Mesendoderm (in vitro differentiated cells): ENCODE measurements around the gene SLC2A13.
A peak's percentile ranks its signal among the peaks of the same experiment; 100 is the strongest.

Experiments
- DNase-seq: peaks from one replicate; pipeline ENCODE4 v3.0.0; 2013
- H2AK5ac ChIP-seq: 2 replicates; pipeline ENCODE4 v1.6.1; 2013; ENCODE audit warnings: low read length, inconsistent platforms
- H2BK120ac ChIP-seq: 2 replicates; pipeline ENCODE4 v1.6.1; 2013; ENCODE audit warnings: low read depth, mild to moderate bottlenecking, low read length, moderate library complexity, mixed read lengths
- H2BK15ac ChIP-seq: replicated peaks from 2 replicates; pipeline ENCODE4 v1.6.1; 2013; ENCODE audit warnings: low read depth, mild to moderate bottlenecking, moderate library complexity
- H2BK5ac ChIP-seq: 2 replicates; pipeline ENCODE4 v1.6.1; 2013; ENCODE audit warnings: low read length, inconsistent platforms
- H3K18ac ChIP-seq: 2 replicates; pipeline ENCODE4 v1.6.1; 2013; ENCODE audit warnings: mild to moderate bottlenecking, low read length, mixed read lengths
- H3K23ac ChIP-seq: one replicate; pipeline ENCODE4 v1.6.1; 2013; ENCODE audit warnings: low read length
- H3K27ac ChIP-seq: 2 replicates; pipeline ENCODE4 v1.5.1; 2013; ENCODE audit warnings: low read depth, mild to moderate bottlenecking, inconsistent platforms, low read length, moderate library complexity
- H3K27me3 ChIP-seq: 2 replicates; pipeline ENCODE4 v1.6.1; 2013; ENCODE audit warnings: low read length, control low read depth, mild to moderate bottlenecking, inconsistent platforms; ENCODE audit not compliant: insufficient read depth, poor library complexity
- H3K36me3 ChIP-seq: 2 replicates; pipeline ENCODE4 v1.6.1; 2013; ENCODE audit warnings: low read length, inconsistent platforms; ENCODE audit not compliant: control insufficient read depth, insufficient read depth
- H3K4ac ChIP-seq: one replicate; pipeline ENCODE4 v1.6.1; 2013; ENCODE audit warnings: low read depth, mild to moderate bottlenecking, low read length, moderate library complexity
- H3K4me1 ChIP-seq: 2 replicates; pipeline ENCODE4 v1.6.1; 2013; ENCODE audit warnings: low read depth, low read length, inconsistent platforms; ENCODE audit not compliant: control insufficient read depth
- H3K4me2 ChIP-seq: 2 replicates; pipeline ENCODE4 v1.6.1; 2013; ENCODE audit warnings: low read length
- H3K4me3 ChIP-seq: 2 replicates; pipeline ENCODE4 v1.5.1; 2013; ENCODE audit warnings: mild to moderate bottlenecking, low read length
- H3K56ac ChIP-seq: one replicate; pipeline ENCODE4 v1.6.1; 2013; ENCODE audit warnings: low read length
- H3K79me1 ChIP-seq: 2 replicates; pipeline ENCODE4 v1.6.1; 2013; ENCODE audit warnings: low read length, inconsistent platforms
- H3K79me2 ChIP-seq: 2 replicates; pipeline ENCODE4 v1.6.1; 2013; ENCODE audit warnings: mild to moderate bottlenecking, low read length; ENCODE audit not compliant: control insufficient read depth, insufficient read depth
- H3K9ac ChIP-seq: 2 replicates; pipeline ENCODE4 v1.6.1; 2013; ENCODE audit warnings: low read length, inconsistent platforms
- H4K5ac ChIP-seq: one replicate; pipeline ENCODE4 v1.6.1; 2013; ENCODE audit warnings: low read length
- H4K8ac ChIP-seq: one replicate; pipeline ENCODE4 v1.6.1; 2013; ENCODE audit warnings: low read depth, mild to moderate bottlenecking, control low read depth, low read length, moderate library complexity
- WGBS: extraction: QIAGEN DNeasy Blood & Tissue Kit; methylation state at CpG from one replicate; pipeline ENCODE4 v1.1.7; 2013; ENCODE audit warnings: low lambda C conversion rate, missing lambda C conversion rate; ENCODE audit not compliant: insufficient coverage; ENCODE audit errors: extremely low coverage; 5-methylcytosine and 5-hydroxymethylcytosine counted together

The SLC2A13 gene

DNA sequence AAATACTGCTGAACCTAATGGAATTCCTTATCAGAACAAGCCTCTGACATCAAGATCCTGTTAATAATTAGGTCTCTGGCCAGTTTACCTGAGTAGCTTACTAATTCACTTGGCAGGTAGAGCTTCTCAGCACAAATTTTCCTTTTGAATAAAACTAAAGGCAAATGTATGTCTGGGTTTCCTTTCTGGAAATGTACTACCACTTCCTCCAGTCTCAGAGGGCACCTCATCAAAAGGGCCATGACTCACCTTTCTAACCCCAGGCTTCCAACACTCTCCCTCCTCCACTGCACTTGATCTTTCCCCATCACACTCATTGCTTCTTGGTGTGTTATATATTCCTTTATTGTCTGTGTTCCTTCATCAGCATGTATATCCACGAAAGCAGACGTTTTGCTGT, 90.5 kb downstream of the SLC2A13 start:
- no peak overlapping the region for H3K27ac ChIP-seq
- no peak overlapping the region for H3K9ac ChIP-seq
- no peak overlapping the region for H3K4ac ChIP-seq
- no peak overlapping the region for H3K56ac ChIP-seq
- no CpG with 5 or more reads among the region's 2 CpGs for whole genome bisulfite sequencing
- DNase-seq = peak; percentile 43
- no peak overlapping the region for H4K5ac ChIP-seq
- no peak overlapping the region for H2AK5ac ChIP-seq
- H3K79me2 ChIP-seq = no peaks in the 10 kb centered on the region
- H3K79me1 ChIP-seq = no peaks in the 10 kb centered on the region
- no peak overlapping the region for H2BK15ac ChIP-seq
- no peak overlapping the region for H3K4me3 ChIP-seq
- H3K18ac ChIP-seq = no peak overlapping the region
- H3K36me3 ChIP-seq = no peaks in the 10 kb centered on the region
- H2BK120ac ChIP-seq = no peak overlapping the region
- peaks cover 1% of the 10 kb centered on the region for H3K4me1 ChIP-seq
- no peak overlapping the region for H3K4me2 ChIP-seq
- H4K8ac ChIP-seq = no peak overlapping the region
- no peak overlapping the region for H3K23ac ChIP-seq
- H3K27me3 ChIP-seq = no peaks in the 10 kb centered on the region
- H2BK5ac ChIP-seq = no peak overlapping the region

DNA sequence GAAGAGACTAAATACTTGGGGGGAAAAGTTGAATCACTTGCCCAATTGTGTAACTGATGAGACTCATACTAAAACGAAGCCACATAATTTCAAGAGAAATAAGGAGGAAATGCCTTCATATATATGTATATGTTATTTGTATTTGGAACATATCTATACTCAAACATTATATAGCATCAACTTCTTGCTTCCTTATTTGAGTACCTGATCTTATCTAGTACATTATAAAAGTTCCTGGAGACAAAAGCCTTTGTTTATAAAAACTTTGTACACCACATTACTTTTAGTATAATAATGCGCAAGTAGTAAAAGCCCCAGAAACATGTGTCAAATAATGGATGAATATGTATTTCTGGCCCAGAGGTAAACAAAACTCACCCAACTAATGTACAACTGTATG, 92.0 kb downstream of the SLC2A13 start:
- H3K79me1 ChIP-seq = no peaks in the 10 kb centered on the region
- H3K56ac ChIP-seq = no peak overlapping the region
- no peak for DNase-seq
- H3K79me2 ChIP-seq = no peaks in the 10 kb centered on the region
- H3K4me3 ChIP-seq = no peak overlapping the region
- no peak overlapping the region for H2BK5ac ChIP-seq
- H2BK15ac ChIP-seq = no peak overlapping the region
- no peak overlapping the region for H4K8ac ChIP-seq
- no peak overlapping the region for H3K4me2 ChIP-seq
- no peak overlapping the region for H3K9ac ChIP-seq
- no peaks in the 10 kb centered on the region for H3K4me1 ChIP-seq
- H3K36me3 ChIP-seq = no peaks in the 10 kb centered on the region
- H3K27me3 ChIP-seq = no peaks in the 10 kb centered on the region
- no peak overlapping the region for H3K23ac ChIP-seq
- H3K27ac ChIP-seq = no peak overlapping the region
- WGBS = no CpG with 5 or more reads among the region's 2 CpGs
- H3K4ac ChIP-seq = no peak overlapping the region
- no peak overlapping the region for H2AK5ac ChIP-seq
- no peak overlapping the region for H4K5ac ChIP-seq
- no peak overlapping the region for H3K18ac ChIP-seq
- H2BK120ac ChIP-seq = no peak overlapping the region

DNA sequence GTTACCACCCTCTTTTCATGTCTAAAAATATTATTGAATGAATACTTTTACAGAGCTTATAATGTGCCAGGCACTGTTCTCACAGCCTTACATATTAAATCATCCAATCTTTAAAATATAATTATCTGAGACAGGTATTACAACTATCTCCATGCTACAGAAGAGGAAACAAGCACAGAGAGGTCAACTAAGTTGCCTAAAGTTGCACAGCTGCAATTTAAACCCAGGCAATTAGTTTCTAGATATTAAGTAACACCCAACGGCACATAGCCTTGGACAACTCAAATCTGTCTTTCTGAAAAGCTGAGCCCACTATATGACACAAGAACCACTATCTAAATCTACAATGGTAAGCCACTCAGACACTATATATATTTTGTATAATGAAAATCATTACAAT, 92.6 kb downstream of the SLC2A13 start:
- Histone ChIP-seq H2BK120ac (no peak overlapping the region), H2AK5ac (no peak overlapping the region), H3K79me2 (no peaks in the 10 kb centered on the region), H3K36me3 (no peaks in the 10 kb centered on the region), H3K18ac (no peak overlapping the region), H4K5ac (no peak overlapping the region), H3K4me2 (no peak overlapping the region), H3K4me3 (no peak overlapping the region), H3K56ac (no peak overlapping the region), H2BK15ac (no peak overlapping the region), H3K27me3 (no peaks in the 10 kb centered on the region), H2BK5ac (no peak overlapping the region), H3K4ac (no peak overlapping the region), H3K27ac (no peak overlapping the region), H3K9ac (no peak overlapping the region), H3K23ac (no peak overlapping the region), H3K4me1 (no peaks in the 10 kb centered on the region), H3K79me1 (no peaks in the 10 kb centered on the region), H4K8ac (no peak overlapping the region)
- no peak for DNase-seq
- no CpG with 5 or more reads among the region's 1 CpG for whole genome bisulfite sequencing

DNA sequence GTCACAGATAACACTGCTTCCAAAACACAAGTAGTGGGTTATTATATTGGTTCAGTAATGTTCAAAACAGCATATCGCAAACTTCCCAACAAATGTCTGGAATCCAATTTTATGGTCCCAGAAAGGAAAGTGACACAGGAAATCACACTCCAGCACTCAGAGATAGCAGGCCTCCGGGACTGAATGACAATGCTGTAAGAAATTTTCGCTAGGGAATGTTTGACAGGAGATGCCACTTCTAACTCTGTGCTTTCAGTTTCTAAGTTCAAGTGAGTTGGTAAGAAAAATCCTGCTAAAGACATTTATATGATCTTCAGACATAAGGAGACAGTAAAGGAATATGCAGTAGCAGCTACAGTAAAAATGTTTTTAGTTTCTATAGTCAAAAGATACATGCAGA, 93.2 kb downstream of the SLC2A13 start:
- H3K27me3 ChIP-seq = no peaks in the 10 kb centered on the region
- H2AK5ac ChIP-seq = no peak overlapping the region
- no peaks in the 10 kb centered on the region for H3K79me1 ChIP-seq
- H3K4me2 ChIP-seq = no peak overlapping the region
- H3K4me3 ChIP-seq = no peak overlapping the region
- H3K18ac ChIP-seq = no peak overlapping the region
- WGBS = no CpG with 5 or more reads among the region's 3 CpGs
- no peak overlapping the region for H3K9ac ChIP-seq
- peak; percentile 51 for DNase-seq
- no peaks in the 10 kb centered on the region for H3K4me1 ChIP-seq
- no peaks in the 10 kb centered on the region for H3K36me3 ChIP-seq
- no peaks in the 10 kb centered on the region for H3K79me2 ChIP-seq
- H2BK15ac ChIP-seq = no peak overlapping the region
- H2BK5ac ChIP-seq = no peak overlapping the region
- H3K27ac ChIP-seq = no peak overlapping the region
- no peak overlapping the region for H3K4ac ChIP-seq
- H4K8ac ChIP-seq = no peak overlapping the region
- no peak overlapping the region for H3K23ac ChIP-seq
- H2BK120ac ChIP-seq = no peak overlapping the region
- no peak overlapping the region for H3K56ac ChIP-seq
- H4K5ac ChIP-seq = no peak overlapping the region

DNA sequence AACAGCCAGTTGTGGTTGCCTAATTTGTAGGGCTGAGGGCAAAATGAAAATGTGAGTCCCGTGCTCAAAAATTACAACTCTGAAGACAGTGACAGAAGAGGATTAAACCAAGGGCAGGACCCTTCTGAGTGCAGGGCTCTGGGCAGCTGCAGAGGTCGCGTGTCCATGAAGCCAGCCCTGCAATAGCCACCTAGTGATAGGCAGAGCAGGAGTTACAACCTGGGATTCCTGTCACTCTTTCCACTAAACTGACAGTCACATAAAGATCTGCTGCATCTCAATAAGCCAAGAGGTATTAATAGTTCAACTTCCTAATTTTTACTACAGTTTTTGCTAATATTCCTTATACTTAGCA, 94.1 kb downstream of the SLC2A13 start:
- no peak overlapping the region for H4K5ac ChIP-seq
- no peak overlapping the region for H3K23ac ChIP-seq
- H2AK5ac ChIP-seq = no peak overlapping the region
- no peak overlapping the region for H4K8ac ChIP-seq
- no peaks in the 10 kb centered on the region for H3K4me1 ChIP-seq
- H3K4me2 ChIP-seq = no peak overlapping the region
- no peak overlapping the region for H3K56ac ChIP-seq
- WGBS = no CpG with 5 or more reads among the region's 3 CpGs
- no peak overlapping the region for H3K18ac ChIP-seq
- H2BK5ac ChIP-seq = no peak overlapping the region
- H3K4me3 ChIP-seq = no peak overlapping the region
- H2BK120ac ChIP-seq = no peak overlapping the region
- no peaks in the 10 kb centered on the region for H3K36me3 ChIP-seq
- H3K79me2 ChIP-seq = no peaks in the 10 kb centered on the region
- DNase-seq = no peak
- H3K4ac ChIP-seq = no peak overlapping the region
- H3K79me1 ChIP-seq = no peaks in the 10 kb centered on the region
- H3K27me3 ChIP-seq = no peaks in the 10 kb centered on the region
- H3K27ac ChIP-seq = no peak overlapping the region
- H3K9ac ChIP-seq = no peak overlapping the region
- H2BK15ac ChIP-seq = no peak overlapping the region

DNA sequence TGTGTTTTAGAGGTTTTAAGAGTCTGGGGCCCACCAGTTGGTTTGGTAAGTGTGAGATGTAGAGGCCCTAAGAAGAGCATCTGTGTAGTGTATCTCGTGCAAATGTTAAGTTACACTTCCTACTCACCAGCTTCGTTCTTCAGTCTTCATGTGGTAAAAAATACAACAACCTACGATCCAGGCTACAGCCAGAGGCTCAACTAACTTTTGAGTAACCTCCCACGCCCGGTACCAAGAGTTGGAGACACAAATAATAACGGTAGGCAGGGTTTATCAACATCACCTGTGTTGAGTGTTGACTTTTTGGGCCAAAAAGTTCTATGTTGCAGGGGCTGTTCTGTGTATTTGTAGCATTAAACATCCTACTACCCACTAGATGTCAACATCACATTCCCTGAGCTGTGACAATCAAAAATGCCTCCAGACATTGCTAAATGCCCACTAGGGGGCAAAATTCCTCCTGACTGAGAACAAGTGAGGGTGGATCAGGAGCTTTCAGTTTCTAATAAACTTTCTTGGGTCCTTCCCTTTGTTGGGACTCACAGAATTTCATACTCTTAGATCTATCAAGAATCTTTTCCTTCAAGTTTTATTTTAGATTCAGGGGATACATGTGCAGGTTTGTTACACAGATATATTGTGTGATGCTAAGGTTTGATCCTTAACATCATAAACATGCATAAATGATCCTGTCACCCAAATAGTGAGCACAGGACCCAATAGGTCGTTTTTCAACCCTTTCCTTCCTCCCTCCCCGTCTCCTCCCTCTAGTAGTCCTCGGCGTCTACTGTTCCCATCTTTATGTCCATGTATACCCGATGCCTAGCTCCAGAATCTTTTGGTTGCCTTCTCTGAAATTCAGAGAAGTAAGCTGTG, 94.7 kb downstream of the SLC2A13 start:
- H3K4me1 ChIP-seq = no peaks in the 10 kb centered on the region
- no peak overlapping the region for H3K9ac ChIP-seq
- H3K27ac ChIP-seq = no peak overlapping the region
- no CpG with 5 or more reads among the region's 11 CpGs for WGBS
- H3K56ac ChIP-seq = no peak overlapping the region
- no peak overlapping the region for H4K8ac ChIP-seq
- H3K23ac ChIP-seq = no peak overlapping the region
- no peak overlapping the region for H3K4me2 ChIP-seq
- H3K36me3 ChIP-seq = no peaks in the 10 kb centered on the region
- no peak overlapping the region for H3K4ac ChIP-seq
- H3K79me2 ChIP-seq = no peaks in the 10 kb centered on the region
- H3K4me3 ChIP-seq = no peak overlapping the region
- H2AK5ac ChIP-seq = no peak overlapping the region
- DNase-seq = peak; percentile 87
- H3K27me3 ChIP-seq = no peaks in the 10 kb centered on the region
- H2BK5ac ChIP-seq = no peak overlapping the region
- no peak overlapping the region for H2BK15ac ChIP-seq
- no peak overlapping the region for H2BK120ac ChIP-seq
- no peak overlapping the region for H4K5ac ChIP-seq
- H3K79me1 ChIP-seq = no peaks in the 10 kb centered on the region
- H3K18ac ChIP-seq = no peak overlapping the region
